NCI-H146 (cell line): ENCODE measurements around the gene RWDD2A.

Source experiments
- DNase-seq: peaks from one replicate; lab custom pipeline; 2025; lab: John Stamatoyannopoulos, UW

Gene RWDD2A

GRCh38 chr6:83199173-83199862 is 6.2 kb downstream of the RWDD2A start:
- DNase-seq = no peak

- no peak for DNase-seq
Observed at GRCh38 chr6:83199863-83200225, 6.7 kb downstream of the RWDD2A start.

GRCh38 chr6:83202031-83202430 is 8.9 kb downstream of the RWDD2A start:
- DNase-seq = no peak

- peak; percentile 60 for DNase-seq
Observed at GRCh38 chr6:83215131-83216047, 22.2 kb downstream of the RWDD2A start.

GRCh38 chr6:83216806-83217205 is 23.6 kb downstream of the RWDD2A start:
- DNase-seq = no peak

- no peak for DNase-seq
Observed at GRCh38 chr6:83218646-83219045, 25.5 kb downstream of the RWDD2A start.

GRCh38 chr6:83220121-83220520 is 27.0 kb downstream of the RWDD2A start:
- no peak for DNase-seq

- DNase-seq = no peak
Observed at GRCh38 chr6:83221276-83221675, 28.1 kb downstream of the RWDD2A start.

- DNase-seq = peak; percentile 37
Observed at GRCh38 chr6:83221889-83222479, 28.8 kb downstream of the RWDD2A start.

GRCh38 chr6:83226517-83226916 is 33.4 kb downstream of the RWDD2A start:
- no peak for DNase-seq

GRCh38 chr6:83231146-83231545 is 38.0 kb downstream of the RWDD2A start:
- DNase-seq = no peak

- DNase-seq = no peak
Observed at GRCh38 chr6:83247471-83247870, 54.3 kb downstream of the RWDD2A start.
